IPS DF 6.9 (cell line): Measurements from ENCODE around the gene WASF3.

Experiments
- DNase-seq: peaks from one replicate; pipeline ENCODE4 v3.0.0-alpha.2; 2013; ENCODE audit warnings: low read depth, low spot score
- H3K27ac ChIP-seq: one replicate; pipeline ENCODE4 v1.5.1; 2013; ENCODE audit warnings: low read length, control low read depth
- H3K27me3 ChIP-seq: 2 replicates; pipeline ENCODE4 v1.6.1; 2013; ENCODE audit warnings: mild to moderate bottlenecking, low read length; ENCODE audit not compliant: control insufficient read depth, insufficient read depth
- H3K36me3 ChIP-seq: 2 replicates; pipeline ENCODE4 v1.6.1; 2013; ENCODE audit warnings: low read length; ENCODE audit not compliant: control insufficient read depth, insufficient read depth
- H3K4me1 ChIP-seq: 2 replicates; pipeline ENCODE4 v1.6.1; 2013; ENCODE audit warnings: low read length; ENCODE audit not compliant: control insufficient read depth, insufficient read depth
- H3K4me3 ChIP-seq: 2 replicates; pipeline ENCODE4 v1.5.1; 2013; ENCODE audit warnings: mild to moderate bottlenecking, low read length
- H3K9me3 ChIP-seq: 2 replicates; pipeline ENCODE4 v1.6.1; 2013; ENCODE audit warnings: low read length, inconsistent platforms; ENCODE audit not compliant: control insufficient read depth, insufficient read depth
- WGBS: extraction: QIAGEN DNeasy Blood & Tissue Kit; methylation state at CpG from one replicate; pipeline ENCODE4 v1.1.7; 2013; ENCODE audit warnings: mixed read lengths, missing lambda C conversion rate; ENCODE audit not compliant: insufficient read length, insufficient coverage; 5-methylcytosine and 5-hydroxymethylcytosine counted together

Gene WASF3

GRCh38 chr13:26557393-26558073 is at the start of gene WASF3:
TSS of gene WASF3 (plus strand) at chr13:26557683. CDS start at chr13:26642271, 84,588 bp downstream.
- no peaks in the 10 kb centered on the region for H3K9me3 ChIP-seq
- peak within 1 kb of the TSS; percentile 59 for H3K4me3 ChIP-seq
- no CpG with 5 or more reads among the region's 94 CpGs for WGBS
- DNase-seq = peak; percentile 83
- H3K4me1 ChIP-seq = no peaks in the 10 kb centered on the region; the same call in 1 of the 2 replicates
- no peak within 1 kb of the TSS for H3K27ac ChIP-seq
- H3K27me3 ChIP-seq = no peaks in the 10 kb centered on the region
- no peaks in the 10 kb centered on the region for H3K36me3 ChIP-seq

GRCh38 chr13:26508885-26509284 is 48.6 kb upstream of the WASF3 start:
- Histone ChIP-seq H3K36me3 (no peaks in the 10 kb centered on the region), H3K4me1 (no peaks in the 10 kb centered on the region), H3K4me3 (no peak overlapping the region), H3K27me3 (no peaks in the 10 kb centered on the region), H3K27ac (no peak overlapping the region), H3K9me3 (peaks cover 4% of the 10 kb centered on the region)
- no peak for DNase-seq
- WGBS = no CpG with 5 or more reads among the region's 4 CpGs

GRCh38 chr13:26509491-26509890 is 48.0 kb upstream of the WASF3 start:
- Histone ChIP-seq H3K4me1 (no peaks in the 10 kb centered on the region), H3K27ac (no peak overlapping the region), H3K9me3 (peaks cover 4% of the 10 kb centered on the region), H3K4me3 (no peak overlapping the region), H3K36me3 (no peaks in the 10 kb centered on the region), H3K27me3 (no peaks in the 10 kb centered on the region)
- no peak for DNase-seq
- no CpG with 5 or more reads among the region's 10 CpGs for WGBS

GRCh38 chr13:26513931-26514330 is 43.6 kb upstream of the WASF3 start:
- Histone ChIP-seq H3K27ac (no peak overlapping the region), H3K4me3 (no peak overlapping the region), H3K27me3 (no peaks in the 10 kb centered on the region), H3K36me3 (no peaks in the 10 kb centered on the region), H3K9me3 (peaks cover 2% of the 10 kb centered on the region), H3K4me1 (peaks cover 2% of the 10 kb centered on the region; the same call in 1 of the 2 replicates)
- DNase-seq = no peak
- no CpG with 5 or more reads among the region's 6 CpGs for WGBS

GRCh38 chr13:26515721-26516120 is 41.8 kb upstream of the WASF3 start:
- no CpG with 5 or more reads among the region's 4 CpGs for WGBS
- no peaks in the 10 kb centered on the region for H3K9me3 ChIP-seq
- DNase-seq = no peak
- no peak overlapping the region for H3K27ac ChIP-seq
- no peaks in the 10 kb centered on the region for H3K27me3 ChIP-seq
- H3K36me3 ChIP-seq = no peaks in the 10 kb centered on the region
- no peak overlapping the region for H3K4me3 ChIP-seq
- H3K4me1 ChIP-seq = peaks cover 2% of the 10 kb centered on the region; the same call in 1 of the 2 replicates

GRCh38 chr13:26517936-26518335 is 39.5 kb upstream of the WASF3 start:
- H3K27me3 ChIP-seq = no peaks in the 10 kb centered on the region
- peaks cover 2% of the 10 kb centered on the region; the same call in 1 of the 2 replicates for H3K4me1 ChIP-seq
- no peaks in the 10 kb centered on the region for H3K9me3 ChIP-seq
- no peak overlapping the region for H3K27ac ChIP-seq
- no CpG with 5 or more reads among the region's 2 CpGs for WGBS
- H3K4me3 ChIP-seq = no peak overlapping the region
- DNase-seq = no peak
- no peaks in the 10 kb centered on the region for H3K36me3 ChIP-seq

- no peaks in the 10 kb centered on the region for H3K9me3 ChIP-seq
- DNase-seq = no peak
- H3K36me3 ChIP-seq = no peaks in the 10 kb centered on the region
- H3K4me3 ChIP-seq = no peak overlapping the region
- H3K27ac ChIP-seq = no peak overlapping the region
- peaks cover 2% of the 10 kb centered on the region; the same call in 1 of the 2 replicates for H3K4me1 ChIP-seq
- H3K27me3 ChIP-seq = no peaks in the 10 kb centered on the region
- WGBS = no CpG with 5 or more reads among the region's 5 CpGs
These were observed 39.0 kb upstream of the WASF3 start for GRCh38 chr13:26518451-26518959.

GRCh38 chr13:26522571-26522970 is 34.9 kb upstream of the WASF3 start:
- Histone ChIP-seq H3K9me3 (no peaks in the 10 kb centered on the region), H3K4me3 (no peak overlapping the region), H3K27ac (no peak overlapping the region), H3K4me1 (peaks cover 2% of the 10 kb centered on the region; the same call in 1 of the 2 replicates), H3K36me3 (no peaks in the 10 kb centered on the region), H3K27me3 (no peaks in the 10 kb centered on the region)
- no peak for DNase-seq
- WGBS = no CpG with 5 or more reads among the region's 5 CpGs

GRCh38 chr13:26523007-26523406 is 34.5 kb upstream of the WASF3 start:
- Histone ChIP-seq H3K27me3 (no peaks in the 10 kb centered on the region), H3K4me3 (no peak overlapping the region), H3K36me3 (no peaks in the 10 kb centered on the region), H3K27ac (no peak overlapping the region), H3K9me3 (no peaks in the 10 kb centered on the region), H3K4me1 (peaks cover 2% of the 10 kb centered on the region; the same call in 1 of the 2 replicates)
- no CpG with 5 or more reads among the region's 6 CpGs for WGBS
- DNase-seq = no peak

- H3K4me1 ChIP-seq = no peaks in the 10 kb centered on the region; the same call in 1 of the 2 replicates
- no peak for DNase-seq
- H3K27ac ChIP-seq = no peak overlapping the region
- no peaks in the 10 kb centered on the region for H3K36me3 ChIP-seq
- no peaks in the 10 kb centered on the region for H3K9me3 ChIP-seq
- no peak overlapping the region for H3K4me3 ChIP-seq
- no peaks in the 10 kb centered on the region for H3K27me3 ChIP-seq
These were observed 32.0 kb upstream of the WASF3 start for GRCh38 chr13:26525528-26525927.
